Loucy (cell line): ENCODE results near the gene SEMA3F.
"Not testable (repeated sequence)": the region's sequence is repeated elsewhere in the genome, so short reads cannot be mapped to it uniquely, and the experiment has no call there.

Source experiments
- H2AFZ ChIP-seq: fragments of 200-600 bp; sonication (generic); 2 replicates; pipeline ENCODE4 v1.6.0; 2016; ENCODE audit warnings: antibody characterized with exemption, mild to moderate bottlenecking, low read length, moderate library complexity
- H3F3A ChIP-seq: fragments of 200-600 bp; 2 replicates; pipeline ENCODE4 v1.6.0; 2016; ENCODE audit warnings: antibody characterized with exemption, low read depth, mild to moderate bottlenecking
- H3K27me3 ChIP-seq: fragments of 200-600 bp; sonication (generic); 2 replicates; pipeline ENCODE4 v1.6.1; 2014; ENCODE audit warnings: low read length, mild to moderate bottlenecking; ENCODE audit not compliant: insufficient read depth, poor library complexity, severe bottlenecking
- H3K36me3 ChIP-seq: fragments of 200-600 bp; sonication (generic); 2 replicates; pipeline ENCODE4 v1.6.1; 2016; ENCODE audit warnings: low read length; ENCODE audit not compliant: insufficient read depth
- H3K4me1 ChIP-seq: fragments of 200-600 bp; sonication (generic); 2 replicates; pipeline ENCODE4 v1.5.1; 2014; ENCODE audit warnings: low read length, mild to moderate bottlenecking; ENCODE audit not compliant: insufficient read depth, poor library complexity, severe bottlenecking
- H3K4me2 ChIP-seq: fragments of 200-600 bp; sonication (generic); 2 replicates; pipeline ENCODE4 v1.6.0; 2014; ENCODE audit warnings: antibody characterized with exemption, low read length, low read depth, mild to moderate bottlenecking; ENCODE audit not compliant: poor library complexity, severe bottlenecking
- H3K4me3 ChIP-seq: fragments of 200-600 bp; sonication (generic); 2 replicates; pipeline ENCODE4 v1.5.1; 2014; ENCODE audit warnings: low read length, mild to moderate bottlenecking, mixed read lengths; ENCODE audit not compliant: poor library complexity, severe bottlenecking
- H3K79me2 ChIP-seq: fragments of 200-600 bp; sonication (generic); 2 replicates; pipeline ENCODE4 v1.6.1; 2014; ENCODE audit warnings: low read length; ENCODE audit not compliant: insufficient read depth
- H3K9ac ChIP-seq: fragments of 200-600 bp; sonication (generic); 2 replicates; pipeline ENCODE4 v1.6.0; 2014; ENCODE audit warnings: mild to moderate bottlenecking, low read depth, low read length, moderate library complexity; ENCODE audit not compliant: poor library complexity, severe bottlenecking
- H3K9me2 ChIP-seq: fragments of 200-600 bp; sonication (generic); replicated peaks from 2 replicates; pipeline ENCODE4 v1.6.1; 2016; ENCODE audit warnings: low read depth, low read length, mixed read lengths
- H3K9me3 ChIP-seq: fragments of 200-600 bp; sonication (generic); 2 replicates; pipeline ENCODE4 v1.6.1; 2014; ENCODE audit warnings: mild to moderate bottlenecking, antibody characterized with exemption, low read length, low read depth; ENCODE audit not compliant: insufficient read depth
- H4K20me1 ChIP-seq: fragments of 200-600 bp; sonication (generic); 2 replicates; pipeline ENCODE4 v1.6.0; 2014; ENCODE audit warnings: antibody characterized with exemption, low read length, mild to moderate bottlenecking; ENCODE audit not compliant: insufficient read depth, poor library complexity, severe bottlenecking
- CTCF ChIP-seq: fragments of 200-600 bp; sonication (generic); conservative IDR thresholded peaks from 2 replicates; pipeline ENCODE4 v1.5.1; 2014; ENCODE audit warnings: mild to moderate bottlenecking, antibody characterized with exemption, low read length
- EZH2phosphoT487 ChIP-seq: fragments of 200-600 bp; IDR thresholded peaks from 2 replicates; pipeline ENCODE4 v1.6.1; 2018; ENCODE audit warnings: antibody characterized with exemption, mild to moderate bottlenecking, moderate library complexity, borderline replicate concordance

The SEMA3F gene

DNA sequence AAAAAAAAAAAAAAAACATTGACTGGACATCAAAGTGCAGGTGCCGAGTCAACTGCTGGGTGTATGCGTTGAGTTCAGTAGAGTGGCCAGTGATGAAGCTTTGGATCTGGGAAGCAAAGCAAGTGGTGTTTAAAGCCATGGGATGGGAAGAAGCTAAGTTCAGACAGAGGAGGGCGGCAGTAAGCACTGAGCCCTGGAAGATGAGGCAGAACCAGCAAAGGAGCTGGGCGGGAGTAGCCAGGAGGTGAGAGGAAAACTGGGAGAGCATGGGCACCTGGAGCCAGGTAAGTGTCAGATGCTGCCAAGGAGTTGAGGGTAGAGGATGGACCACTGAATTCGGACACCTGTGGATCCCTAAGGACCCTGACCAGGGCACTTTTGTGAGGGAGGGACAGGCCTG, 69.5 kb downstream of the SEMA3F start:
- no peak overlapping the region for H3K4me3 ChIP-seq
- peaks cover 13% of the 10 kb centered on the region for H3K4me1 ChIP-seq
- no peaks in the 10 kb centered on the region for H3K9me2 ChIP-seq
- no peaks in the 10 kb centered on the region for H3K27me3 ChIP-seq
- H3F3A ChIP-seq, result no peaks in the 10 kb centered on the region
- H2AFZ ChIP-seq, result no peak overlapping the region
- no peaks in the 10 kb centered on the region for H4K20me1 ChIP-seq
- no peaks in the 10 kb centered on the region for H3K36me3 ChIP-seq
- H3K9me3 ChIP-seq, result no peaks in the 10 kb centered on the region
- no peak overlapping the region for H3K4me2 ChIP-seq
- H3K9ac ChIP-seq, result no peak overlapping the region
- TF ChIP-seq EZH2phosphoT487 (no peak), CTCF (no peak)
- H3K79me2 ChIP-seq, result no peaks in the 10 kb centered on the region

DNA sequence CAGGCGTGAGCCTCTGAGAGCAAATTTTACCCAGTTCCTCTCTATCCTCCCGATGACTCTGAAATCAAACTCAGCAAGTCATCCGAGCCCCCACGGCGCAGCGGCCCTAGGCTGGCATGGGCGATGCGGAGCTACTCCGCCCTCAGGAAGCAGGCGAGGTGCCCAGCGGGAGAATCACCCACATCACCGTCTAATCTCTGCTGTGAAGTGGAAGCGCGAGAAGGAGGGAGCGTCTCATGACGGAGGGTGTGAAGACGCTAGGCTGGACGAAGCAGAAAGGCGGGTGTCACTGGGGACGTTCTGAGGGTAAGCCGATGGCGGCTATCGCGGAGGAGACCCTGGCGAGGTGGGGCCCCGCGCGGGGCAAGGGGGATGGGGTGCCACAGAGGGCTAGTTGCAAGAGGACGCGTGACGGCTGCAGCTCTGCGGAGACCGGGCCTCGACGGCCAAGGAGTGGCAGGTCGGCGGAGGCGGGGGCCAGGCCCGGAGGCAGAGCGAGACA, 71.8 kb downstream of the SEMA3F start:
- no peaks in the 10 kb centered on the region for H4K20me1 ChIP-seq
- H3F3A ChIP-seq, result no peaks in the 10 kb centered on the region
- H3K79me2 ChIP-seq, result no peaks in the 10 kb centered on the region
- peak overlapping the region; percentile 95 for H2AFZ ChIP-seq
- no peaks in the 10 kb centered on the region for H3K36me3 ChIP-seq
- H3K9me3 ChIP-seq, result no peaks in the 10 kb centered on the region
- peak overlapping the region; percentile 91 for H3K4me3 ChIP-seq
- TF ChIP-seq CTCF (no peak), EZH2phosphoT487 (no peak)
- H3K4me2 ChIP-seq, result peak overlapping the region; percentile 97
- H3K9ac ChIP-seq, result peak overlapping the region; percentile 54
- no peaks in the 10 kb centered on the region for H3K9me2 ChIP-seq
- H3K27me3 ChIP-seq, result no peaks in the 10 kb centered on the region
- H3K4me1 ChIP-seq, result peaks cover 13% of the 10 kb centered on the region

GRCh38 chr3:50227390-50228183, 72.5 kb downstream of the SEMA3F start:
- Histone ChIP-seq H3F3A (no peaks in the 10 kb centered on the region), H3K79me2 (no peaks in the 10 kb centered on the region), H3K9me2 (no peaks in the 10 kb centered on the region), H3K36me3 (no peaks in the 10 kb centered on the region), H2AFZ (peak overlapping the region; percentile 95), H3K4me1 (peaks cover 13% of the 10 kb centered on the region), H4K20me1 (no peaks in the 10 kb centered on the region), H3K4me2 (peak overlapping the region; percentile 97), H3K4me3 (peak overlapping the region; percentile 91), H3K9ac (peak overlapping the region; percentile 89), H3K27me3 (no peaks in the 10 kb centered on the region), H3K9me3 (no peaks in the 10 kb centered on the region)
- TF ChIP-seq EZH2phosphoT487 (no peak), CTCF (peak; percentile 67)

DNA sequence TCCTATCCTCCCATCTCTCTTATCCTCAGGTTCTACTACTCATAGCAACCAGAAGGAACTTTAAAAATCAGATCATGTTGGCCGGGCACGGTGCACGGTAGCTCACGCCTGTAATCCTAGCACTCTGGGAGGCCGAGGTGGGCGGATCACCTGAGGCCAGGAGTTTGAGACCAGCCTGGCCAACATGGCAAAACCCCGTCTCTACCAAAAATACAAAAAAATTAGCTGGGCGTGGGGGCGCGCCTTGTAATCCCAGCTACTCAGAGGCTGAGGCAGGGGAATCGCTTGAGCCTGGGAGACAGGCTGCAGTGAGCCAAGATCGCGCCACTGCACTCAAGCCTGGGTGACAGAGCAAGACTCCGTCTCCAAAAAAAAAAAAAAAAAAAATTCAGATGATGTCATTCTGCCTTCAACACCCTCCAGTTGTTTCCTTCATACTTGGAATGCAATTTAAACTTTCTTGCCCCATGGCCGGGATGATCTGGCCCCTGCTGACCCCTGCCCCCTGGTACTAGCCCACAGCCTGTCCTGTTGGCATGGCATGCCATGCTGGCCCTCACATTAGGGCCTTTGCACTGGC, 73.2 kb downstream of the SEMA3F start:
- not testable (repeated sequence) for H3K9me2 ChIP-seq, H3K36me3 ChIP-seq, H3K79me2 ChIP-seq, H3F3A ChIP-seq, H3K9me3 ChIP-seq, H4K20me1 ChIP-seq, H3K27me3 ChIP-seq
- peak overlapping the region; percentile 91 for H3K4me3 ChIP-seq
- 0 out of 2 replicates have a peak overlapping the region, but pooled peaks have one; percentile 94 for H2AFZ ChIP-seq
- peaks cover 13% of the 10 kb centered on the region for H3K4me1 ChIP-seq
- peak overlapping the region; percentile 89 for H3K9ac ChIP-seq
- H3K4me2 ChIP-seq, result peak overlapping the region; percentile 97
